ENCODE results near the gene PIK3CG.

PIK3CG gene

GRCh38 chr7:106905734-106906133 lies 40.7 kb downstream of the PIK3CG start:
- TF ChIP-seq CTCF (IDR thresholded peaks at IDR 0.05; ENCODE audit: low read depth, low read length) (no peak), MYC (IDR thresholded peaks at IDR 0.05; ENCODE audit: low read depth, low read length) (no peak), POLR2A (IDR thresholded peaks at IDR 0.05; ENCODE audit: extremely low read depth, insufficient read length) (no peak)
- TF ChIP-seq, protein P1, sequence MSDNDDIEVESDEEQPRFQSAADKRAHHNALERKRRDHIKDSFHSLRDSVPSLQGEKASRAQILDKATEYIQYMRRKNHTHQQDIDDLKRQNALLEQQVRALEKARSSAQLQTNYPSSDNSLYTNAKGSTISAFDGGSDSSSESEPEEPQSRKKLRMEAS (IDR thresholded peaks at IDR 0.05; ENCODE audit: low read depth, low read length) = no peak
- no peak for DNase-seq (ENCODE audit: low read depth)
- no peak overlapping the region for H3K4me3 ChIP-seq (ENCODE audit: low read depth, low read length)

- DNase-seq (ENCODE audit: low read depth) = no peak
- TF ChIP-seq, protein P1 (IDR thresholded peaks at IDR 0.05; ENCODE audit: low read depth, low read length) = no peak
- no peak for TF ChIP-seq POLR2A (IDR thresholded peaks at IDR 0.05; ENCODE audit: extremely low read depth, insufficient read length)
- no peak for TF ChIP-seq CTCF (IDR thresholded peaks at IDR 0.05; ENCODE audit: low read depth, low read length)
- no peak for TF ChIP-seq MYC (IDR thresholded peaks at IDR 0.05; ENCODE audit: low read depth, low read length)
- H3K4me3 ChIP-seq (ENCODE audit: low read depth, low read length) = no peak overlapping the region
Observed at GRCh38 chr7:106911959-106912358, 46.9 kb downstream of the PIK3CG start.

DNA sequence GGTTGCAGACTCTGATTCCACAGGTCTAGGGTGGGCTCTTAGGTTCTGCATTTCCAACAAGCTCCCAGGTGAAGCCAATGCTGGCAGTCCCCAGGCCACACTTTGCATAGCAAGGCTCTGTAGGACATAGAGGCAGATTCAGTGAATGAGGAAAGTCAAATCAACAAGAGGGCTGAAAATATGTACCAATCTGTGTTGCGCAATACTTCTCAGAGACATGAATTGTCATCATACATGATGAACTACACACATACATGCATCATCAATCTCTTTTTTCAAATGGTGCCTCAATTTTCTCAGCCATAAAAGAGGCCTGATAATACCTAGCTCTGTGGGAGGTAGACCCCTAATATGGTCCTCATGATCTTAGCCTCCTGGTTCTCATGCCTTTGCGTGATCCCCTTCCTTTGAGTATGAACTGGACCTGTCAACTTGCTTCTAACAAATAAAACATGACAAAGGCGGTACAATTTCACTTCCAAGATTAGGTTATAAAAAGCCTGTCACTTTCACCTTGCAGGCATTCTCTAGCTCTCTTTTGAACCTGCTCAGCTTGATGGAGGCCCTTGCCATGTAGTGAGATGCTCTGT lies 49.0 kb downstream of the PIK3CG start:
- peak; percentile 19 for DNase-seq (ENCODE audit: low read depth)
- TF ChIP-seq POLR2A (IDR thresholded peaks at IDR 0.05; ENCODE audit: extremely low read depth, insufficient read length) (no peak), CTCF (IDR thresholded peaks at IDR 0.05; ENCODE audit: low read depth, low read length) (no peak), MYC (IDR thresholded peaks at IDR 0.05; ENCODE audit: low read depth, low read length) (no peak)
- TF ChIP-seq, protein P1 (IDR thresholded peaks at IDR 0.05; ENCODE audit: low read depth, low read length) = no peak
- no peak overlapping the region for H3K4me3 ChIP-seq (ENCODE audit: low read depth, low read length)

- no peak for DNase-seq (ENCODE audit: low read depth)
- TF ChIP-seq CTCF (IDR thresholded peaks at IDR 0.05; ENCODE audit: low read depth, low read length) = no peak
- no peak for TF ChIP-seq POLR2A (IDR thresholded peaks at IDR 0.05; ENCODE audit: extremely low read depth, insufficient read length)
- no peak for TF ChIP-seq MYC (IDR thresholded peaks at IDR 0.05; ENCODE audit: low read depth, low read length)
- TF ChIP-seq, protein P1 (IDR thresholded peaks at IDR 0.05; ENCODE audit: low read depth, low read length) = no peak
- H3K4me3 ChIP-seq (ENCODE audit: low read depth, low read length) = no peak overlapping the region
Observed at GRCh38 chr7:106915407-106915806, 50.3 kb downstream of the PIK3CG start.

GRCh38 chr7:106915873-106916272 lies 50.8 kb downstream of the PIK3CG start:
- TF ChIP-seq CTCF (IDR thresholded peaks at IDR 0.05; ENCODE audit: low read depth, low read length) (no peak), POLR2A (IDR thresholded peaks at IDR 0.05; ENCODE audit: extremely low read depth, insufficient read length) (no peak), MYC (IDR thresholded peaks at IDR 0.05; ENCODE audit: low read depth, low read length) (no peak)
- TF ChIP-seq, protein P1 (IDR thresholded peaks at IDR 0.05; ENCODE audit: low read depth, low read length) = no peak
- DNase-seq (ENCODE audit: low read depth) = no peak
- no peak overlapping the region for H3K4me3 ChIP-seq (ENCODE audit: low read depth, low read length)
